Measurements from ENCODE around the gene TGM6. TPM values are rescaled to one million over a fixed set of nuclear protein-coding genes. Genes with fewer than 3 reads are reported as not detected.

The TGM6 gene
- total RNA-seq, 4 donors from 2014 or later, result not detected

DNA sequence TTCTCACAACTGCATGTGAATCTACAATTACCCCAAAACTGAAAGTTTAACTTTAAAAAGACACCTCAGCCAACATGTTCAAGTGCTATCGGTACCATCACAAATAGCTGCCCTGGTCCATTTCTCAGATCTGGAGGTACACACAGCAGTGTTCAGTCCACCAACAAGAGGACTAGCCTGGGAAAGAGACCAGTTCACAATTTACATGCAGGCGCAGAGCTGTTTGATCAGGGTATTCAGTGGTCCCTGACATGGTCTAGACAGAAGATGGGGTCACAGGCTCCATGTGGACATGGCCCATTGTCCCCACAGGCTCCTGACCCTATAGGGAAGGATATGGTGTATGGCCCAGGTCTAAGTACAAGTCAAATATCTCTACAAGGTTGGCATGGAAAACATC is 15.6 kb upstream of the TGM6 start:
- ATAC-seq, result no peak
- no peaks in the 10 kb centered on the region for H3K9me3 ChIP-seq
- DNase-seq, result no peak
- H3K4me1 ChIP-seq, result no peaks in the 10 kb centered on the region
- no peaks in the 10 kb centered on the region for H3K36me3 ChIP-seq
- no peak overlapping the region for H3K27ac ChIP-seq
- in situ Hi-C loops (cut with MboI; ENCODE audit: low sequenced_read_pairs in 4 of 4), result no loop called here
- H3K4me3 ChIP-seq, result no peak overlapping the region
- intact Hi-C loops (cut with DNase I; ENCODE audit: low total_unique reads), result no loop called here
- peaks cover 0 to 5% (median 0%) of the 10 kb centered on the region in 3 donors for H3K27me3 ChIP-seq
- no peak for TF ChIP-seq POLR2A (IDR thresholded peaks at IDR 0.05)
- TF ChIP-seq, protein P1, sequence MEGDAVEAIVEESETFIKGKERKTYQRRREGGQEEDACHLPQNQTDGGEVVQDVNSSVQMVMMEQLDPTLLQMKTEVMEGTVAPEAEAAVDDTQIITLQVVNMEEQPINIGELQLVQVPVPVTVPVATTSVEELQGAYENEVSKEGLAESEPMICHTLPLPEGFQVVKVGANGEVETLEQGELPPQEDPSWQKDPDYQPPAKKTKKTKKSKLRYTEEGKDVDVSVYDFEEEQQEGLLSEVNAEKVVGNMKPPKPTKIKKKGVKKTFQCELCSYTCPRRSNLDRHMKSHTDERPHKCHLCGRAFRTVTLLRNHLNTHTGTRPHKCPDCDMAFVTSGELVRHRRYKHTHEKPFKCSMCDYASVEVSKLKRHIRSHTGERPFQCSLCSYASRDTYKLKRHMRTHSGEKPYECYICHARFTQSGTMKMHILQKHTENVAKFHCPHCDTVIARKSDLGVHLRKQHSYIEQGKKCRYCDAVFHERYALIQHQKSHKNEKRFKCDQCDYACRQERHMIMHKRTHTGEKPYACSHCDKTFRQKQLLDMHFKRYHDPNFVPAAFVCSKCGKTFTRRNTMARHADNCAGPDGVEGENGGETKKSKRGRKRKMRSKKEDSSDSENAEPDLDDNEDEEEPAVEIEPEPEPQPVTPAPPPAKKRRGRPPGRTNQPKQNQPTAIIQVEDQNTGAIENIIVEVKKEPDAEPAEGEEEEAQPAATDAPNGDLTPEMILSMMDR (IDR thresholded peaks at IDR 0.05 in 4 of 5, conservative IDR thresholded peaks at IDR 0.05 in 1 of 5), result no peak

DNA sequence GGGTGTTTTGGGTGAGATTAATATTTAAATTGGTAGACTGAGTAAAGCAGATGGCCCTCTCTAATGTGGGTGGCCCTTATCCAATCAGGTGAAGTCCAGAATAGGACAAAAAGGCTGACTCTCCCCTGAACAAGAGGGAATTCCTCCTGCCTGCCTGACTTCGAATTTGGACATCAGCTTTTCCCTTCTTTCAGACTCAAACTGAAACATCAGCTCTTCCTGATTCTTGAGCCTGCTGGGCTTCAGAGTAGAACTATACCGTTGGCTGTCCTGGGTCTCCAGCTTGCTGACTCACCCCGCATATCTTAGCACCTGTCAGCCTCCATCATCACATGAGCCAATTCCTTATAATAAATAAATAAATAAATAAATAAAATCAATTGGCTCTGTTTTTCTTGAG is 15.0 kb upstream of the TGM6 start:
- no peak for ATAC-seq
- Histone ChIP-seq H3K27ac (no peak overlapping the region), H3K4me3 (no peak overlapping the region), H3K27me3 (peaks cover 0 to 5% (median 0%) of the 10 kb centered on the region in 3 donors), H3K9me3 (no peaks in the 10 kb centered on the region), H3K4me1 (no peaks in the 10 kb centered on the region), H3K36me3 (no peaks in the 10 kb centered on the region)
- intact Hi-C loops (cut with DNase I; ENCODE audit: low total_unique reads), result no loop called here
- DNase-seq, result no peak
- in situ Hi-C loops (cut with MboI; ENCODE audit: low sequenced_read_pairs in 4 of 4), result no loop called here
- no peak for TF ChIP-seq POLR2A (IDR thresholded peaks at IDR 0.05)
- TF ChIP-seq, protein P1 (IDR thresholded peaks at IDR 0.05 in 4 of 5, conservative IDR thresholded peaks at IDR 0.05 in 1 of 5), result no peak

DNA sequence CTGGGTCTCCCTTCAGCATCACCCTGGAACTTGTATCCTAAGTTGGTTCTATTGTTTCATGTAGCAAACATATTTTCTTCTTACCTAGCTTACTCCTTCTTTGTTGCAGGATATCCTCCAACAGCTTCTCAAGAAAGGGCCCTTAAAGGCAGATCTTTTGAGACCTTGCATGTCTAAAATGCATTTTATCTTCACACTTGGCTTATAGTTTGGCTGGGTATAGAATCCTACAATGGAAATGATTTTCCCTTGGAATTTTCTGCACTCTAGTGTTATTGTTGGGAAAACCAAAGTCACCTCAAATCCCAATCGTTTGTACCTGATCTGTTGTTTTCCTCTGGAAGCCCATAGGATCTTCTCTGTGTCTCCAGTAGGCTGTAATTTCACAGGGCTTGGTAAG is 12.1 kb upstream of the TGM6 start:
- Histone ChIP-seq H3K27me3 (no peaks in the 10 kb centered on the region), H3K27ac (no peak overlapping the region), H3K9me3 (no peaks in the 10 kb centered on the region), H3K4me1 (no peaks in the 10 kb centered on the region), H3K36me3 (no peaks in the 10 kb centered on the region), H3K4me3 (no peak overlapping the region)
- intact Hi-C loops (cut with DNase I; ENCODE audit: low total_unique reads) (no loop called here), in situ Hi-C loops (cut with MboI; ENCODE audit: low sequenced_read_pairs in 4 of 4) (no loop called here)
- no peak for TF ChIP-seq POLR2A (IDR thresholded peaks at IDR 0.05)
- TF ChIP-seq, protein P1 (IDR thresholded peaks at IDR 0.05 in 4 of 5, conservative IDR thresholded peaks at IDR 0.05 in 1 of 5), result no peak
- DNase-seq (no peak), ATAC-seq (no peak)

DNA sequence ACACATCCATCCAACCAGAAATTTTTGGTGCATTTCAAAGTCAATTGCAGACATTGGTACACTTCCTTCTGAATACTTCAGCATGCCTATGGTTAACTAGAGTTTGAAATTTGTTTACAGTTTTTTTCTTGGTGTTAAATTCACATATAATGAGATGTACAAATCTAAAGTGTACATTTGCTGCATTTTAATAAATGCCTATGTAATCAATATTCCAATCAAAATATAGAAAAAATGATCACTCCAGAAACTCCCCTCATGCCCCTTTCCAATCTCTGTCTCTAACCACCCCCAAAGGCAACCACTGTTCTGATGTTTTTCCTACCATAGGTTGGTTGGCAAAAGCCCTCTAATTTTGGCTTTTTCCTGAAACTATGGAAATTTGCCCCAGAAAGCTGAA is 7.6 kb upstream of the TGM6 start:
- Histone ChIP-seq H3K27ac (no peak overlapping the region), H3K27me3 (no peaks in the 10 kb centered on the region), H3K4me1 (no peaks in the 10 kb centered on the region), H3K9me3 (no peaks in the 10 kb centered on the region), H3K4me3 (no peak overlapping the region), H3K36me3 (no peaks in the 10 kb centered on the region)
- ATAC-seq (no peak), DNase-seq (no peak)
- intact Hi-C loops (cut with DNase I; ENCODE audit: low total_unique reads), result no loop called here
- no peak for TF ChIP-seq POLR2A (IDR thresholded peaks at IDR 0.05)
- TF ChIP-seq, protein P1 (IDR thresholded peaks at IDR 0.05 in 4 of 5, conservative IDR thresholded peaks at IDR 0.05 in 1 of 5), result no peak
- in situ Hi-C loops (cut with MboI; ENCODE audit: low sequenced_read_pairs in 4 of 4), result no loop called here
